NCI-H2029 (cell line): ENCODE measurements around the gene SLC35D2.
"Not testable (repeated sequence)": the region's sequence is repeated elsewhere in the genome, so short reads cannot be mapped to it uniquely, and the experiment has no call there.

Source experiments
- DNase-seq: peaks from one replicate; lab custom pipeline; 2025; lab: John Stamatoyannopoulos, UW

Gene SLC35D2

DNA sequence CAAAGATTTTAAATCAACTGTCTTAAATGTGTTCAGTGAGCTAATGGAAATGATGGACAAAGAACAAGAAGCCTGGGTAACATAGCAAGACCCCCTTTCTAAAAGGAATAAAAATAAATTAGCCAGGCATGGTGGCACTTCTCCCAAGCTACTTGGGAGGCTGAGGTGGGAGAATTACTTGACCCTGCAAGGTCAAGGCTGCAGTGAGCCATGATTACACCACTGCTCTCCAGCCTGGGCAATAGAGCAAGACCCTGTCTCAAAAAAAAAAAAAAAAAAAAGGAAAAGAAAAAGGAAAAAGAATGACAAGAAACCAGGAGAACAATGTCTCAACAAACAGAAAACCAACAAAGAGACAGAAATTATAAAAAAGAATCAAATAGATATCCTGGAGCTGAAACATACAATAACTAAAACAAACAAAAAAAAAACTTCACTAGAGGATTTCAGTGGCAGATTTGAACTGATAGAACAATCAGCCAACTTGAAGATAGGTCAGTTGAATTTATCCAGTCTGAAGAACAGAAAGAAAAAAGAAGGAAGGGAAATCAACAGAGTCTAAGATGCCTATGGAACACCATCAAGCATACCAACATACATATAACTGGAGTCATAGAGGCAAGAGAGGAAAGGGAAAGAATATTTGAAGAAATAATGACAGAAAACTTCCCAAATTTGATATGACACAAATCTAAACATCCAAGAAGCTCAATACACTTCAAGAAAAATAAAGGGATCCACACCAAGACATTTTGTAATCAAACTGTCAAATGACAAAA lies 16.8 kb upstream of the SLC35D2 start:
- DNase-seq, result no peak

DNA sequence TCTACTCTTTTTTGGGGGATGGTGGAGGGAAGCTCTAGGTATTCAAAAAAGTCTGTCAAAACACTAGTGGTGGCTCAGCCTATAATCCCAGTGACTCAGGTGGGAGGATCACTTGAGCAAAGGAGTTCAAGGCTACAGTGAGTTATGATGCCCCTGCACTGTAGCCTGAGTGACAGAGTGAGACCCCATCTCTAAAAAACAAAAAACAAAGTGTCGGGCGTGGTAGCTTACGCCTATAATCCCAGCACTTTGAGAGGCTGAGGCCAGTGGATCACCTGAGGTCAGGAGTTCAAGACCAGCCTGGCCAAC lies 15.8 kb upstream of the SLC35D2 start:
- no peak for DNase-seq

DNA sequence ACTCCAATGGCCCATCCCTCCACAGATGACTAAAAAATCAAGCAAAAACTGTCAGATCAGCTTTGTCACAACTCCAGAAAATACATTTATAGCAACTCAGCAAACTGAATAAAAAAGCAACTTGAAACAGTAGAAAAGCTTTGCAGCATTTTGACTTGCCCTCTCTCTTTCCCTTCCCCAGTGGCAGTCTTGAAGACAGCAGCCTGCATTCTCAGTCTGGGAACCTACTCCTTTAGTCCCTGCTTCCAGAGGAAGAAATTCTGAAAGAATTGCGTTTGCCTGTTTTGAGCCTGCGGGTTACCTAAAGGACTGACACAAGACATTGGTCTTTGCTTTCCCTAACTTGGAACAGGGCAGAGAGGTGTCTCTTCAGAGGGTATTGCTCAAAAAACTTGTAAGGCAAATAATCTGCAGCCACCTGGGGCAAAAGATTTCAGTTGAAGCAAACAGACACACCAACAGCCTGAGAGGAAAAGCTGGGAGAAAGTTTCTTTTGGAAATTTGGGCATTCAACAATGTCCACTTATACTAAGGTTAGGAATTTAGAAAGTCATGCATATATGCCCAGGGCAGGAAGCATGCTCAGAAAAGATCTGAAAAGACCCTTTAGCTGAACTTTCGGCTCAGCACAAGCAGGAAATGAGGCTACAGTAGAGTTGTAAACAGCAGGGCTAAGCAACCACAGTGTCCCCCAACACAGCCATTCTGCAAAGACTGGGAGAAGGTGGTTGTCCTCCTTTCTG lies 15.2 kb upstream of the SLC35D2 start:
- no peak for DNase-seq

DNA sequence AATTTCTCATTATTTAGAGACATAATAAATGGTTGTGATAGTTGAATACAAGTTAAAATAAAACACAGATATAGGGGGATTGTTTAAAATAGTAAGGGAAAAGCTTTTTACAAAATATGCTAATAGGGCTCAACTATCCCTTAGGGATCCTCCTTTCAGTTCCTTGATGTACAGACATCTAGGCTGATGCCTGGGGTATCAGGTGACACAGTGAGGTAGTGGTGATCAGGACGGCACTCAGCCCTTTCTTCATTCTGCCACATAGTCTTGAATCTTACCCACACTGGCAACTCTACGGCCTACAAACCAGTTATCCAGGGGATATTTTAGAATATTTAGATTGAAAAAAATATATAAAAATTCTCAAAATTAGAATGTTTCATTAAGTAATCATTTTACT lies 12.5 kb upstream of the SLC35D2 start:
- DNase-seq, result no peak

DNA sequence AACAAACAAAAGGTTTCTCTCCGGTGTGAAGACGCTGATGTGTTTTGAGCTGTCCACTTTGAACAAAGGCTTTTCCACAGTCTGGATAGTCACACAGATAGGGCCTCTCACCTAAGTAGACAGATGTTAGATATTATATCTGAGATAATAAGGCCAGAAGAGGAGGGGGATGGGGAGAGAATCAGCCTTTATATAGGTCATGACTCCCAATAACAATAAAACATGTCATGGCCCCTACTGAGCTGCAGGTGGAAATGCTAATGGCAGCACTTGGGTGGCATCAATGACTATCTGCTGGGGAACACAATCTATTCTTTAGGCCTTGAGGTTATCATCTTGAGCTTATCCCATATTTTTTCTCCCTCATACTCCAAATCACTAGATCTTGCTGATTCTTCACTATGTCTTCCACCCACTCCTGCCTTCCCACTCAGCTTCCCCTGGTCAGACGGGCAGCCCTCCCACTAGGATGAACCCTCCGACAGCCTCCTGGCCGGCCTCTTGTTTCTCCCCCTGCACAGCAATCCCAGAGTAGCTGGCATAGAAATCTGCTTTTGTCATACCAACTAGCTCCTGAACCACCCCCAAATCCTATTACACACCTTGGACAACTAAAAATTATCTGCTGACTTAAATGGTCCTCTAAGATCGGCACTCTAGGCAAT lies 11.5 kb upstream of the SLC35D2 start:
- DNase-seq, result no peak

DNA sequence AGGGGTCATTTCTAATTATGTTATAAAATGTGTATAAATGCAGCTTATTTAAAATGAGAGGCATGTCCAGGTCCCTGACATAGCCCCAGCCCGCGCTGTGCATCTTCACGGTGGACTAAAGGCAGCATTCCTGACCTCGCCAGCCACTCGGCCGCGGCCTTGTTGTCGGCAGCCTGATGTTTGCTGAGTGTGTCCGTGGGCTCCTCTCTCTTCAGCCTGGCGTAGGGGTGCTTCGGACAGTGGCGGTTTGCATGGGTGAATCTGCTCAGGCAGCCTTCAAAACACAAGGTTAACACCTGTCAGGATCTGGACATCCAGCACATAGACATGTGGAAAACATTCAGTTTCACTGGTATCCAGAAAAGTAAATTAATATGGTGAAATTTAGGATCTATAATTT lies 8.8 kb upstream of the SLC35D2 start:
- no peak for DNase-seq

DNA sequence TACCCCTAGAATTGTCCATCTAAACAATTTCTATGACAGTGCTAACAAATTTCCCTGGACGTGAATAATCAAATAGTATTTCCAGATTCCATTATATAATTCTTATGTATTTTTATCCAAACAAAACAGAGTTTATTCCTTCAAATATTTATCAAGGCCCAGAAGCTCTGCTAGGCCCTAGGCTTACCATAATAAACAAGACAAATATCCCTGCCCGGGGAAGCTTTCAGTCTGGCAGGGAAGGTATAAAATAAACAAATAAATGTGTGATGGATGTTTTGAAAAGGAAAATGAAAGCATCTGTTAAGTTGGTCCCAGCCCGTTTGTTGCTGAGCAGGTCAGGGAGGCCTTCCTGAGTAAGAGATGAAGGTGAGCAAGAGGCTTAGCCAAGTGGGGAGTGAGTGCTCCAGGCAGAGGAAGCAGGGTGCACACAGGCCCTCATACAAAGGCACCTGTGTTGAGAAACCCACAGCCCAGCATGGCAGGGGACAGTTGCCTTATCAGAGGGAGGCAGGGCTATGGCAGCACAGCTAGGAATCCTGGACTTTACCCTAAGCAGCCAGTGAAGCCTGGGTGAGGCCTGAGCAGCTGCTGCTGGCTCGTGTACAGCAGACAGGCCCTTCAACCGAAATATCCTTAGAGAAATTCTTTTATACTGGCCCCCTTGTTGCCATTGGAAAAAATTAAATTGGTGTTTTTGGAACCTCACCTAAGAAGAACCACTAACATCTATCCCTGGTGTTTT lies 7.7 kb upstream of the SLC35D2 start:
- no peak for DNase-seq

DNA sequence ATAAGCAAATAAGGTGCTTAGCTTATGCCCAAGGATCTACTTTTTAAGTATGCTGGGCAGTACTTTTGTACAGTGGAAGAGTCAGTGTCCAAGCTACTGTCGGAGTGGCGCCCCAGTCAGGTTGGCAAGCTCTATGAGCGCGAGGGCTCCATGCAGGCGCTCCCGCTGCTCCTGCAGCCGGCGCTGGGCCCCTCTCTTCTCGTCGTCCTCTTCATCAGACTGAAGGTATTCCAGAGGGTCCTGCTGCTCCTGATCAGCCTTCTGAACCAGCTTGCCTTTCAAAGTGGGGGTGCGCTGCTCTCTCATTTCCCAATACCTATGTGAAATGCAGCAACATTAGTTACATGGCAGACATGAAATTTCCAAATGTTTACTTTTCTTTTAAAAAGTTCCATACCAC lies 4.6 kb upstream of the SLC35D2 start:
- no peak for DNase-seq

DNA sequence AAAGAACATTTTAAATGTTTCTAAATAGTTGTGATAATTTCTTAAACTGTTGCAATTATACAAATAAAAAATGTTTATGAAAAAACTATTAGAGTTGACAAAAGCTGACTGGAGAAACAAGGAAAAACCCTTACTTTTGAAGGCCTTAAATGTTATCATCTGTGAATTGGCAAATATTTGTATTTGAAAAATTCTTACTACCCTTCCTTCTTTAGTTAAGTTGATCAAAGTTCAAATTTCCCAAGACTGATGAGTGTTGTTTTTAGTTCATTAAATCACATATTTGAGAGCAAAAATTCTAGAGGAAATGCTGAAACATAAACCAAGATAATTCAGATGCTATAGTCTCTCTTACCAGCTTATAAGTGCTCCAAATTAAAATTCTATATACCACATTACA lies 2.6 kb upstream of the SLC35D2 start:
- no peak for DNase-seq

DNA sequence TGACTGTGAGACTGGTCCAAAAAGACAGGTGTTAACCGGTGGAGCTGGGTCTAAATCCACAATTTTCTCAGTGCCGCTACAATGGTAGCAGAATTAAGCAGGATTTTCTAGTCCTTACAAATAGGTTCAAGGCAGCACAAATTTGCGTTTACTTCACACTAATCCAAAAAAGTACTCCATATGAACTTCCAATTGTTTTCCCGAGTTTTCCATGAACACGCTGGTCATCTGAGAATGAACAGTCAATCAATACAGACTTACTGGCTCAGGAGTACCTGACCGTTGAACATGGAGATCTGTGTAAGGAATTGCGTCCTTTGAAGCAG lies 709 bp downstream of the SLC35D2 start:
- DNase-seq, result no peak

DNA sequence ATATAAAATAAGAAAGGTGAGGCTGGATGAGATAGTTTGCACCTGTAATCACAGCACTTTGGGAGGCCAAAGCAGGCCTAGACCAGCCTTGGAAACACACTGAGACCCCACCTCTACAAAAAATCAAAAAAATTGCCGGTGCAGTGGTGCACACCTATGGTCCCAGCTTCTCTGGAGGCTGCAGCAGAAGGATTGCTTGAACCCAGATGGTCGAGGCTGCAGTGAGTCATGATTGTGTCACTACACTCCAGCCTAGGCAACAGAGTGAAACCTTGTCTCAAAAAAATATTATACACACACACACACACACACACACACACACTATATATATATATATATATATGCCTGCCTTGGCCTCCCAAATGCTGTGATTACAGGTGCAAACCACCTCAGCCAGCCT lies 1.3 kb downstream of the SLC35D2 start:
- DNase-seq, result no peak

DNA sequence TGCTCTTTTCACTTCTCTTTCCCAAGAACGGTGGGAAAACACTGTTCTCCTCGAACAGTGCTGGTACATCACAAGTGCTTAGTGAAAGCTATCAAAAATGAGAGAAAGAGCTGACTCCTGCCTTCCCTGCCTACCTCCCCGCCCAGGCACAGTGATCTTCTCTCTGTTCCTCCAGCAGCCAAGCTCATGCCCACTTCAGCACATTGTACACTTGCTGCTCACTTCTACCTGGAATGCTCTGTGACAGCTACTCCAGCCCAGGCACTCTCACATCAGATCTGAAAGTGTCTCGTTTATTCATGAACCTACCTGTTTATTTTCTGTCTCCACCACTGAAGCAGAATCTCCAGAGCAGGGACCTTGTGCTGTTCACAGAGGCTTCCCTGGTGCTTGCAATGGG lies 1.8 kb downstream of the SLC35D2 start:
- DNase-seq, result no peak

DNA sequence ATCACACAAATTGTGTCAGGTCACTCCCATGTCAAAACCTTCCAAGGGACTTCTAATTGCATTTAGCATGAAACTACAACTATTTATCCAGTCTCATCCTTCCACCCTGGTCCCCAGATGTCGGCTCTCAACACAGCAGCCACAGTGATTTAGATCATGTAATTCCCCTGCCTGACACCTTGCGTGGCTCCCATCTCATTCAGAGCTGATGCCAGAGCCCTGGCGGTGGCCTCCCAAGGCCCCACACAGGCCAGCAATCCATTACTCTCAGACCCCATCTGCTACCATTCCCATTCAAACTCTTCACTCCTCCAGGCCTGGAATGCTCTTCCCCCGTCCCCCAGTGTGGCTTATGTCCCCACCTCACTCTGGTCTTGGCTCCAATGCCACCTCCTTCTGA lies 2.4 kb downstream of the SLC35D2 start:
- no peak for DNase-seq

DNA sequence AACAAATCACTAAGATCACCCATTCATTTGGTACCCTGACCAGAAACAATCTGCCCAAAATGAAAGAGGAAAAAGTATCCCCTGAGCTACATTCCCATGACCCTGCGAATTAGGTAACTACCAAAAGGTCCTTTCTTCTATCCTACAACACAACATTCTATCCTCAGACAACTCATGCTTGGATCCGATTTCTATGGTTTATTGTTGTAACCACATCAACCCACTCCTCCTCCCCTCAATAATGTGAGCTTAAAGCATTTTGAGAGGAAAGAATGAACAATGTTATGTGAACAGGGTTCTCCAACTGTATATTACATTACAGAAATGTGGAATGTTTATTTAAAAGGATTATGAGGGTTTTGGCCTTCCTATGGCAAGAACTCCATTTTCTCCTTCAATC lies 4.0 kb downstream of the SLC35D2 start:
- DNase-seq, result no peak

DNA sequence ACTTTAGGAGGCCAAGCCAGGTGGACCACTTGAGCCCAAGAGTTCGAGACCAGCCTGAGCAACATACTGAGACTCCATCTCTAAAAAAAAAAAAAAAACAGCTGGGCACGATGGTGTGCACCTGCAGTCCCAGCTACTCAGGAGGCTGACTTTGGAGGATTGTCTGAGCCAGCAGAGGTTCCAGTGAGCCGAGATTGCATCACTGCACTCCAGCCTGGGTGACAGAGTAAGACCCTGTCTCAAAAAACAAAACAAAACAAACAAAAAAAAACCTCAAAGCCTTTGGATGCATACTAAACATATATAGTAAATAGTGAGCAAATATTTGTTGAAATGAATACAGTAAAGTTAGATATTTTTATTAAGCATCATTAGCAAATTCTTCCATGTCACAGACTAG lies 5.3 kb downstream of the SLC35D2 start:
- DNase-seq, result no peak

DNA sequence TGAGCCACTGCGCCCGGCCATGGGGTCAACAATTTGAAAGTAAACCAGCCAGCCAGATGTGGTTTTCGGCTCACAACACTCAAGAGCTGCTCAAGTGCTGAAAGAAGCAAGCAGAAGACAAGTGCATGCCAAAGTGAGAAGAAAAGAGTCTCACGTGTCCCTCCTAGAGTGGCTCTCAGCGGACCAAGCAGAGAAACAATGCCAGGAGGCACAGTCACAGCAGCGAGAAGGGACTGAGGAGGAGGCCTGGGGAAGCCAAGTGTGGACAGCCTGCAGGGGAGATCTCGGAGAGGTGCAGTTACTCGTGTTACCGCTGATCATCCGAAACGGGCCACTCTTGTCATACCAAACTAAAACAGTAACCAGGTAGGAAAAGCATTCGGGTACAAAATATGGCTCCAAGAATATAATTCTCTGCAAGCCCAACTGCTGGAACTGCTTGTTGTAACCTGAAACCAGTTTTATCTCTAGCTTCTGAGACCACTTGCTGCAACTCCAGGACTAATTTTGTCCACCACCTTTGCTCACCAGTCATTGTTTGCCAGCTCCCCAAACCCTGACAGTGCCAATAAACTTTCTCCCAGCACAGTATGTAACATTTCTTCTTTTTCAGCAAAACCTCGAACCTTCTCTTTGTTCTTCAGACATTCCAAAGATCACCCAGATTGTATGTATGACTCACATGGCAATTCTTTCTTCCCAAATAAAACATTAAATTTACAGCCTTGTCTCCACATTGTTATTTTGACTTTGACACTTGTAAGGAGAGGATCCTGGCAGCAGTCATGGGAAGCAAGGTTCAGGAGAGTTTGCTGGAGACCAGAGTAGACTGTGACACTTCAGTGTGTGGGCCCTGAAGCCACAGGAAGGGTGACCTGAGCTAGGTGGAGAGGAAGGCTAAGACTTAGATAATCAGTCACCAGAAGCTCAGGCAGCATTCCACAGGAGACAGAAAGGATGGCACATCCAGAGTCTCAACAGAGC lies 6.3 kb downstream of the SLC35D2 start:
- peak; percentile 23 for DNase-seq

DNA sequence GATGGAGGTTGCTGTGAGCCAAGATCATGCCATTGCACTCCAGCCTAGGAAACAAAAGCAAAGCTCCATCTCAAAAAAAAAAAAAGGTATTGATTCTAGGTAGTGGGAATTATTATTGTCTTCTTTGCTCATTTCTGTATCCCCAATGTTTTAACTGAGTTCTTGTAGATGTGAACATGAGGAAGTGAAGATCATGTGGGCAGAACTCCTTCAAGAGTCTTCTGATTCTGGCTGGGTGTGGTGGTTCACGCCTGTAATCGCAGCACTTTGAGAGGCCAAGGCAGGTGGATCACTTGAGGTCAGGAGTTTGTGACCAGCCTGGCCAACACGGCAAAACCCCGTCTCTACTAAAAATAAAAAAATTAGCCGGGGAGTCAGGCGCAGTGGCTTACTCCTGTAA lies 8.0 kb downstream of the SLC35D2 start:
- not testable (repeated sequence) for DNase-seq

DNA sequence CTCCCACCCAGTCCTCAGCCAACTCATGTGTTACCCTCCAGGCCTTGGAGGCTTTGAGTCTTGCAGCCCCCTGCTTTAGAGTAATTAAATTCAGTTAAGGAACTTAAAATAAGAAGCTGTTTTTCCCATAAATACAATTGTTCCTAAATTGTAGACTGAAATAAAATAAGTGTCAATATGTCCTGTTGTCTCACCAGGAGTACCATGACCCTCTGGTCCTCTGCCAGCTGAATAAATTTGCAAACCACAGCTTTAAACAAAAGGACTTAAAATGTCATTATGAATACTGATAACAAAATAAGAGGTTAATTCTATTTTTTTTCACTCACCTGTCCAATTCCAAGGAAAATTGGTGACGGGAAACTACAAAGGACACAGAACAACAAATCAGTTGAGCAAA lies 15.6 kb downstream of the SLC35D2 start:
- no peak for DNase-seq

DNA sequence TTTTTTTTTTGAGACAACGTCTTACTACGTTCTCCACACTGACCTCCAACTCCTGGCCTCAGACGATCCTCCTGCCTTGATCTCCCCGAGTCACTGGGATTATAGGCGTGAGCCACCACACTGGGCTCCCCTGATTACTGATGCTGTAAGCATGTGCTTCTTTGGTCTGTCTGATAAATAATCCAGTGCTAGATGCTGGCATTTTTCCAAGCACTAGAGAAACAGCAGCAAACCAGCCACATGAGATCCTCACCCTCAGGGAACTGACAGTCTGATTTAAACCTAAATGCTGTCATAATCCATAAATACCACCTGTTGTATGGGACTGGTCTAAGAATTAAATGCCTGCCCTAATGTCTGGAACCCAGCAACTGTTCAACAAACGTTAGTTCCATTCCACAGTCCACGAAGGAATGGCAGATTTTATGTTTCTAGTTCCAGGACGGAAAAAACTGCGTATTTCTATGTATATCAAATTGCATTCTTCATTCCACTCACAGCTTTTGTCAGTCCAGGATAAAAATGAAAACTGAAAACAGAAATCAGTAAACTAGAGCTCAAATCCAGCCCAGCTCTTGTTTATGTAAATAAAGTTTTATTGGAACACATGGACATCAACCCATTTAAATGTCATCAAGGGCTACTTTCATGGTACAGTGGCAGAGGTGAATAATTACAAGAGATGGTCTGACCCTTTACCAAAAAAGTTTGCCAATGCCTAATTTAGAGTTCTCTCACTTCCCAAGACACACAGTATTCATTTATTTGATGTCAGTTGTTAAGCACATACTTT lies 20.1 kb downstream of the SLC35D2 start:
- no peak for DNase-seq

DNA sequence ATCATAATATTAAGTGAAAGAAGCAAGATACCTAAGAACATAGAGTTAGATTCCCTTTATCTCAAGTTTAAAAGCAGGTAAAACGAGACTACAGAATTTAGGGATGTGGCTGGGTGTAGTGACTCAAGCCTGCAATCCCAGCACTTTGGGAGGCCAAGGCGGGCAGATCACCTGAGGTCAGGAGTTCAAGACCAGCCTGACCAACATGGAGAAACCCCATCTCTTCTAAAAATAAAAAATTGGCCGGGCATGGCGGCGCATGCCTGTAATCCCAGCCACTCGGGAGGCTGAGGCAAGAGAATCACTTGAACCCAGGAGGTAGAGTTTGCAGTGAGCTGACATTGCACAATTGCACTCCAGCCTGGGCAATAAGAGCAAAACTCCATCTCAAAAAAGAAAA lies 21.4 kb downstream of the SLC35D2 start:
- not testable (repeated sequence) for DNase-seq

DNA sequence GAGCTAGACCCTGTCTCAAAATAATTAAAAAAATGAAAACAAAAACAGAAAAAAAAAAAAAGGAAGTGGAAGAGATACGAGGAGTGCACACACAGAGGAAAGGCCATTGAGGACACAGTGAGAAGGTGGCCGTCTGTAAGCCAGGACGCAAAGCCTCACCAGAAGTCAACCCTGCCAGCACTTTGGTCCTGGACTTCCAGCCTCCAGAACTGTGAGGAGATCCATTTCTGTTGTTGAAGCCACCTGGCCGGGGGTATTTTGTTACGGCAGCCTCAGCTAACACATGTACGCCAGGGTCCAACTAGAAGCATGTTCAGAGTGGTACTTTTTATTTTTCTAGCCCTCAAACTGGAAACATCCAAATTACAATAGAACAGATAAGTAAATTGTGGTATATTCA lies 21.8 kb downstream of the SLC35D2 start:
- DNase-seq, result no peak
